GM18499 (cell line): ENCODE data around the gene TSPAN1.
"Not testable (repeated sequence)": the region's sequence is repeated elsewhere in the genome, so short reads cannot be mapped to it uniquely, and the experiment has no call there.

Experiments used
- ATAC-seq: cut with Tn5 transposase; IDR thresholded peaks from one replicate; pipeline ENCODE4 v1.9.1; 2021; ENCODE audit warnings: moderate number of reproducible peaks; ENCODE audit not compliant: insufficient read depth, unreplicated experiment

TSPAN1 gene

DNA sequence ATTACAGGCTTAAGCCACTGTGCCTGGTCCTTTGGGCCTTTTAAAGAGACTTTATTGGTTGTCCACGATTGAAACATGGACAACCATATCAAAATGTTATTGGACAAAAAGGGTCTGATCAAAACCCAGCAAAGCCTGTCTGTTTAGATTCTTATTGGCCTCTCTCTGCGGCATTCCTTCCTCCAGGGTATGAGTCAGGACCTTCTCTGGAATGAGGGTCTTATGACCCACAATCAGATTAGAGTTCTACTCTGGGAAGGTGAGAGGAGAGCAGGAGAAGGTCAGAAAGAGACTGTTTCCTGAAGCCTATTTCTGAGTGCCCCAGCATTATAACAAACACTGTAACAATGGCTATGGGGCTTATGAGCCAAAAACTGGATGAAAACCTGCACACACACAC is 36.2 kb downstream of the TSPAN1 start:
- no peak for ATAC-seq

DNA sequence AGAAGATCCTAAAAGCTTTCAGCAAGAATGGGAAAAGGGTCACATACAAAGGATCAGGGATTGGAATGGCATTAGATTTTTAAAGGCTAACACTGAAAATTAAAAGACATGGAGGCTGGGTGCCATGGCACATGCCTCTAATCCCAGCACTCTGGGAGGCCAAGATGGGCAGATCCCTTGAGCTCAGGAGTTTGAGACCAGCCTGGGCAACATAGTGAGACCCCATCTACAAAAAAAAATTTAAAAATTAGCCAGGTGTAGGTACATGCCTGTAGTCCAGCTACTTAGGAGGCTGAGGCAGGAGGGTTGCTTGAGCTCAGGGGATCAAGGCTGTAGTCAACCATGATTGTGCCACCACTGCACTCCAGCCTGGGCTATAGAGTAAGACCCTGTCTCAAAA is 40.6 kb downstream of the TSPAN1 start:
- no peak for ATAC-seq

DNA sequence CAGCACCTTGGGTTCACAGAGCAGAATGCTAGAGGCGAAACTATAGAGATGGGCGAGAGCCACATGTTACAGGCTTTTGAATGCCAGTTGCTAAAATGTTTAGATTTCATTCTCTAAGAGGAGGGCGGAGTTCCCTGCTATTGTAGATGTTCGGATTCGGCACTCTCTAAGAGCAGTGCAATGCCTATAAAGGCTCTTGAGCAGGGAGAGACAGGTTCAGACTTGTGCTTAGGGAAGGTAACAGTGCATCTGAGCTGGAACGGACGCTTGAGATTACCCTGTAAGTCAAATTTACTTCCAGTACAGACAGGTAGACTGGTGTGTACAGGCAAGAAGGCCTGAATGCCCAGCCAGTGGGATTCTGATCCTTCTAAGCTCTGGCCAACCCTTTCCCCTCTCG is 43.6 kb downstream of the TSPAN1 start:
- ATAC-seq, result no peak

DNA sequence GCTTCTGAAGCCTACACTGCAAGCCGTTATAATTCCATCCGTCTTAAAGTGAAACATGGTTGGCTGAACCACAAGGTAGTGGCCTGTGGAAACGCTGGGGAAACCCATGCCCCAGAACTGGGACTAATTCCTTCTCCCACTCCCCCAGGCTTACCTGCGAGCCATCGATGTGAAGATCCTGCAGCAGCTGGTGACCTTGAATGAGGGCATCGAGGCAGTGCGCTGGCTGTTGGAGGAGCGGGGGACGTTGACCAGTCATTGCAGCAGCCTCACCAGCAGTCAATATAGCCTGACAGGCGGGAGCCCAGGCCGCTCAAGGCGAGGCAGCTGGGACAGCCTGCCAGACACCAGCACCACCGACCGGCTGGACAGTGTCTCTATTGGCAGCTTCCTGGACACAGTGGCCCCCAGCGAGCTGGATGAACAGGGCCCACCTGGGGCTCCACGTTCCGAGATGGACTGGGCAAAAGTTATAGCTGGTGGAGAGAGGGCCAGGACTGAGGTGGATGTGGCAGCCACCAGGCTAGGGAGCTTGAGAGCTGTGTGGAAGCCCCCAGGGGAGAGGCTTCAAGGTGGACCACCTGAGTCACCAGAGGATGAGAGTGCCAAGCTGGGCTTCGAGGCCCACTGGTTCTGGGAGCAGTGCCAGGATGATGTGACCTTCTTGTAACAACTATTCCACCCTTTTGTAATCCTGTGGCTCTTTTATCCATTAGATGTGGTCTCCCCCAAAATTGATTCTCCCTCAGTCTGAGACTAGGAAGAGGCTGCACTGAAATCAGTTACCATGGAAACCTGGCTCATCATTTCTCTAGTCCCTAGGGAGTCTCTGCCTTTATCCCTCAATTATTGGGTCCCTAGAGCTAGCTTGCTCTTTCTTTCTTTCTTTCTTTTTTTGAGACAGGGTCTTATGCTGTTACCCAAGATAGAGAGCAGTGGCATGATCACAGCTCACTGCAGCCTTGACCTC is 44.9 kb downstream of the TSPAN1 start:
- no peak for ATAC-seq

DNA sequence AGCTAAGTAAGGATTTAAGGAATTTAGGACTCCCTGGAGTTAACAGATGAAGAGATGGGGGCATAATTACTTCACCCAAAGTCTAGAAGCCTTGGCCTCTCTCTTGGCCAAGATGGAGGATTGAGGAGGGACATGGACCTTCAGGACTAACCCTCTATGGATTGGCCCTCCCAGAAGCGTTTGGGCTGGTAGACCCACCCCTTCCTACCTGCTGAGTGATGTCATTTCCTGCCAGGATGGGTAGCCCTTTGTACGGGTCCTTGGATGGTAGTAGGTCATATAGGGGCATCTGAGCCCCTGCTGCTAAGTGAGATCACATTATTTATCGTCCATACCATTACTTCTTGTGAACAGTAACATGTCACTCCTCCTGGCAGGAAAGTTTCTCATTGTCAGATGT is 45.9 kb downstream of the TSPAN1 start:
- no peak for ATAC-seq

DNA sequence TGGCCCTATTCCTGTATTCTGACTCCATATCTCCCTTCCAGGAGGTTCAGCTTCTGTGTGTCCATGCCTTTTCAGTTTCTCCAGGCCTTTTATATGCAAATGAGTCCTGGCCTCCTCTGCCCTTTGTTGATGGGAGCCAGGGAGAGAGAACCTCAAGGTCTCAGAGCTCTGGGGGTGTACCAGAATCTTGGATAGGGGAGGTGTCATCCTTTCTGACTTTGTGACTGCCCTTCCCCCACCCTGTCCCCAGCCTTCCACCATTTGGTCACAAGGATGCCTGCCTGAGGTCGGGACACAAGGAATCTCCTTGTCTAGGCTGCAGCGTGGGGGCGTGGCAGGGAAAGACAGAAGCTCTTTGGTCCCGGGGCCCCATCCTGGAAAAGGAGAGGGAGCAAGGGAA is 46.9 kb downstream of the TSPAN1 start:
- no peak for ATAC-seq

DNA sequence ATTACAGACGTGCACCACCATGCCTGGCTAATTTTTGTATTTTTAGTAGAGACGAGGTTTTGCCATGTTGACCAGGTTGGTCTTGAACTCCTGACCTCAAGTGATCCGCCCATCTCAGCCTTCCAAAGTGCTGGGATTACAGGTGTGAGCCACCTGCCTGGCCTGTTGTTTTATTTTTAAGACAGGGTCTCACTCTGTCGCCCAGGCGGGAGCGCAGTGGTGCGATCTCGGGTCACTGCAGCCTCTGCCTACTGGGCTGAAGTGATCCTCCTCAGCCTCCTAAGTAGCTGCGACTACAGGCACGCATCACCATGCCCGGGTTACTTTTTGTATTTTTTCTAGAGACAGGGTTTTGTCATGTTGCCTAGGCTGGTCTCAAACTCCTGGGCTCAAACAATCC is 48.2 kb downstream of the TSPAN1 start:
- not testable (repeated sequence) for ATAC-seq

DNA sequence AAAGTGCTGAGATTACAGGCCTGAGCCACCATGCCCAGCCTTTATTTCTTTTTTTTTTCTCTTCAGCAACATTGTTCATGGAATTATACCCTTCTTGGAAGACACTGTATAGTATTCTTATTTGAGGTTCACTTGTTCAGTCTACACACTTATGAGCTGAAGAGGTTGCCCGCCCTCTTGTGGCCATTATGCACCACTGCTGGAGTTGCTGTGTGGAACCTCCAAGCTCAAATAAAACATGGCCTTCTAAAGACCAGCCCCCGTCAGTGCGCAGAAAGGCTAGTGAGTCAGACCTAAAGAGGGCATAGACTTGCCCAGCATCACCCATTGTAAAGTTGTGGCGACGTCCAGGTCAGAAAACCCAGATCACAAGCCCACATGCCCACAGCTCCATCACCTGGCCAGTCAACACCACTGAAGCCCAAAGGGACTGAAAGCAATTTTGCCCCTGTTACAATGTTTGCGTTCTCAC is 48.6 kb downstream of the TSPAN1 start:
- no peak for ATAC-seq

DNA sequence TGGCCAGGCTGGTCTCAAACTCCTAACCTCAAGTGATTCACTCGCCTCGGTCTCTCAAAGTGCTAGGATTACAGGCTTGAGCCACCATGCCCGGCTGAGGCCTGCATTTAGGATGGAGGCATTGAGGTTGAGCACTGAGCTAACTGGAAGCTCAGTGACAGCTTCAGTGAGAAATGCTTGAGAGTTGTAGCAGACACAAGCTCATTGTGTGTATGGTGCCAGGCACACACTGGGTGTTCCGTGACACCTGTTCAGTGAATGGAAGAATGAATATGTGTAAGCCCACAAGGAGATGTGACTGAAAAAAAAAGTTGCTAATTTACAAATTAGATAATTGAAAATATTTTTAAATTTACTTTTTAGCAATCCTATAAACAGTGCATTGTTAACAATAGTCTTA is 50.1 kb downstream of the TSPAN1 start:
- ATAC-seq, result no peak

DNA sequence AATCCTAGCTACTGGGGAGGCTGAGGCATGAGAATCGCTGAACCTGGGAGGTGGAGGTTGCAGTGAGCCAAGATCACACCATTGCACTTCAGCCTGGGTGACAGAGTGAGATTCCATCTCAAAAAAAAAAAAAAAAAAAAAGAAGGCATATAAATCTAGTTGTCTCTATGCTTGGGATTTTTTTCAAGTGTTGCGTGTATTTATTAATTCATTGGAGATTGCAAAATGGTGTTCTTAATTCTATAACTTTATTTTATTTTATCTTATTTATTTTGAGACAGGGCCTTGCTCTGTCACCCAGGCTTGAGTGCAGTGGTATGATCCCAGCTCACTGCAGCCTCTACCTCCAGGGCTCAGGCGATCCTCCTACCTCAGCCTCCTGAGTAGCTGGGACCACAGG is 56.3 kb downstream of the TSPAN1 start:
- not testable (repeated sequence) for ATAC-seq
